Astrocyte of the hippocampus (primary cell): ENCODE results near the gene TSPAN7.

Experiments used
- DNase-seq: peaks from one replicate; pipeline ENCODE4 v3.0.0; 2011; ENCODE audit warnings: low read depth, low spot score

The TSPAN7 gene

DNA sequence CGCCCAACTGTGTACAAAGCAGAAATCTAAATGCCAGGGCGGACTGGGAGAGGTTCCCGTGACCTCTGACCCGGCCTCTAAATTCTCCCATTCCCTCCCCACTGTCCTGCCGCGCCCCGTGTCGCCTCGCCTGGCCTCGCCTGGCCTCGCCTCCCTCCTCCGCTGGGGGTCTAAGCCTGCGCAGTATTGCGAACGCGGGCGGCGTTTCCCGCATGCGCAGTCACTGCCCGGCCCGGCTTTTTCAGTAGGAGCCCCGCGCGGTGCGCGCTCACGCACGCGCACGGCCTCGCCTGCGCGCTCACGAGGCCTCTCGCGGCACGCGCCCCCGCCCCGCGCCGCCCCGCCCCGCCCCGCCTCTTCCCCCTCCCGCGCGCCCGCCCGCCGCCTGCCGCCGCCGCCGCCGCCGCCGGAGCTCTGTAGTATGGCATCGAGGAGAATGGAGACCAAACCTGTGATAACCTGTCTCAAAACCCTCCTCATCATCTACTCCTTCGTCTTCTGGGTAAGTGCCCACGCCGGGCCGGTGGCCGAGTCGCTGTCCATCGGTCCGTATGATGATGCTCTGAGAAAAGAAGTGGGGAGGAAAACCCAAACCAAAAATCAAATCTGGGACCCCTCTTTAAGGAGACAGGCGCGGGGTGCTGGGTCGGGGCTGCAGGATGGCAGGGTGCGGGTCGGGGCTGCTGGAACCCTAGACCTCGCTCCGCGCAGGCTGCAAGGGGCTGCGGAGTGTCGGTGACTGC is at the start of gene TSPAN7:
TSPAN7 (plus strand) TSS at position 417 of the 743 bp plus-strand sequence; CDS start at position 422, 5 bp downstream.
- peak; percentile 86 for DNase-seq

- DNase-seq = no peak
These were observed 48.1 kb upstream of the TSPAN7 start for GRCh38 chrX:38513112-38513742.

DNA sequence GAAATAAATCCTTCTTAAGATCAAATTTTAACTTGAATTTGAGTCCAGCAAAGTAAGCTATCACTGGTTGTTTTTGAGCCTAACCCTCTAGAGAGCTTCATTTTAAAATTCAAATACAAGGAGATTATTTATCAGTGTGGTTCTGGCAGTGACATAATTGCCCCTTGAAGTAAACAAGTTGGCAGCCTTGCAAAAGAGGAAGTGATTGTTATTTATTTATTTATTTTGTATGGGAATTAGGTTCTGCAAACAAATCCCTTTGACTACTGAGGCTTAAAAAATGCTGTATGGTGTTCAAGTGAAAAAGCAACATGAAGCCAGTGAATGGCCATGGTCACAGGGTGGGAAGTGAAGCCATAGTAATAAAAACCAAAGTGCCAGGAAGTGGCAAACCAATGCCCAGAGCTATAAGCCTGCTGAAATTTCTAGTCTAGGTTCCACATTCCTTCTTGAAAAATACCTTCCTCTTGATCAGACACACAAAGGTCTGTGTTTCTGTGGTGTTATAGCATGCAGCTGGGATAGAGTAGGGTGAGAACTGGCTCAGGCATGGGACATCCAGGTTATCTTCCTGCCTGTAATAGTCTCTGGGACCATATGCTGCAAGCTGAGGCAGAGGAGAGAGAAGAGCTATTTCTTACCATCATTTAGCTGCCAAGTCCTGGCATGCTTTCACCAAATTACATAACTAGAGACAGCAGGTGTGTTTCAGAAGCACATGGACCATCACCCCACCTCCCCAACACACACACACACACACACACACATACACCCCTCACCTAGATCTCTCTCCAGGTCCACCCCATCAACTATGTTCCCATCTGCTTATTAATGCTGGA is 47.1 kb upstream of the TSPAN7 start:
- DNase-seq = no peak

- DNase-seq = no peak
These were observed 46.1 kb upstream of the TSPAN7 start for GRCh38 chrX:38515291-38515690.

- DNase-seq = no peak
These were observed 45.1 kb upstream of the TSPAN7 start for GRCh38 chrX:38516196-38516774.

DNA sequence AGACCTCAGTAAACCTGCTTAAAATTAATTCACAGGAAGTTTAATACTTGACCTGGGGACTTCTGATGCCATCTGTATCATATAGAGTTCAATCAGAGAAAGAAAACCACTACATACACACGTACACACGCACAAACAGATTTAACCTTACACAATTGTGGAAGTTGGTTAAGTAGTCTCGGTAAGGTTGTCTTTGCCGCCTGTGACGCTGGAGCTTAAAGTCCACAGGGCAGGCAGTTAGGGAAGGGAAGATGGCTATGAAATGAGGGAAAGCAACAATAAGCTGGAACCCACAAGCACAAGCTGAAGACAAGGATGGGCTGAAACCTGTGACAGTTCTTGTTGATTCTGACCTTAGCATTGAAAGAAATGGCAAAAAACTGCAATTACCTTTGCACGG is 41.7 kb upstream of the TSPAN7 start:
- DNase-seq = no peak

DNA sequence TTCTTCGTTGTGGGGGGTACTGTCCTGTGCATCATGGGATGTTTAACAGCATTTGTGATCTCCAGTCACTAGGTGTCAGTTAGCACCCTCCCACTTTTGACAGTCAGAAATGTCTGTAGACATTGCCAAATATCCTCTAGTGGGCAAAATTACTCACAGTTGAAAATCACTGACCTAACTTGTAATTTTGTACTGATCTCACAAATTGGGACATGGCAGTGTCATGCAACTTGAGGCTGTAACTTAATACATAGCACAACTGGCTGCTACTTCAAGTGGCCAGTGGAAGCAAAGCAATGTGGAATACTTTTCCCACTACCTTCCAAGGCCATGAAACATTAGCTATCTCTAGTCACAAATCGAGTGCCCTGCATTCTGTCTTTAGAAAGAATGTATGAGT is 23.2 kb upstream of the TSPAN7 start:
- no peak for DNase-seq

DNA sequence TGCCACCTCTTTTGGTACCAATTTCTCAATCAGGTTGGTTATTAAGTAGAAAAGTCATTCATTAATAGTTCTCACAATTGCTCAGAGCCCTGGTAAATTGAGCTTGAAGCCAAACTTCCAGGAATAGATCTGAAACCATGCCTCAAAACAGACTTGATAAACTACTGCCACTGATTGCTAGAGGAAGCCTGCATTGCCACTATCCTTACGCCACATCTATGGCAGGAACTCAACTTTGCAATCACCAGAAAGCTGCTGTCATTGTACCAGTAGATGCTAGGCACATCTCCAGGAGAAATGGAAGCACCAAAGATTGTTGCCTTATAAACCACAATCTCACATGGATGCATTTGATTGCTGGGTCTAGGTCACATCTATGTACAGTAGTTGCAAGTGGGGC is 21.6 kb upstream of the TSPAN7 start:
- DNase-seq = no peak

DNA sequence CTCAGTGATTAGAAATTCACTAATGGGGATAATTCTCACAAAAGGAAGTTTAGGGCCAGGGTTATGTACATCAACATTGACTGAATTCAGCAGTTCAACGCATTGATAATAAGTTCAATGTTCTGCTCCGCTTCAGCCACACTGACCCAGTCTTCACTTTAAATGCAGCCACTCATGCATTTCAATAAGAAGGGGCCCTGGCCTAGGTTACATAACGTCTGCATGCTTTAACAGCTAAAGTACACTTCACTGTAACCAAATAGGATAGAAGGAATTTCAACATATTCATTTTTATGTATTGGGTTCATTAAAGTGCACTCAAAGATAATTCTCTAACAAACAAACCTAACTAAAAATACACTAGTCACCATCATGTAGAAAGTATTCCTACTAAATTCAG is 12.8 kb upstream of the TSPAN7 start:
- DNase-seq = no peak

- peak; percentile 51 for DNase-seq
These were observed 8.6 kb upstream of the TSPAN7 start for GRCh38 chrX:38552721-38553120.

- DNase-seq = no peak
These were observed 2.7 kb upstream of the TSPAN7 start for GRCh38 chrX:38558686-38559085.

- DNase-seq = no peak
These were observed 591 bp upstream of the TSPAN7 start for GRCh38 chrX:38560776-38561125.

DNA sequence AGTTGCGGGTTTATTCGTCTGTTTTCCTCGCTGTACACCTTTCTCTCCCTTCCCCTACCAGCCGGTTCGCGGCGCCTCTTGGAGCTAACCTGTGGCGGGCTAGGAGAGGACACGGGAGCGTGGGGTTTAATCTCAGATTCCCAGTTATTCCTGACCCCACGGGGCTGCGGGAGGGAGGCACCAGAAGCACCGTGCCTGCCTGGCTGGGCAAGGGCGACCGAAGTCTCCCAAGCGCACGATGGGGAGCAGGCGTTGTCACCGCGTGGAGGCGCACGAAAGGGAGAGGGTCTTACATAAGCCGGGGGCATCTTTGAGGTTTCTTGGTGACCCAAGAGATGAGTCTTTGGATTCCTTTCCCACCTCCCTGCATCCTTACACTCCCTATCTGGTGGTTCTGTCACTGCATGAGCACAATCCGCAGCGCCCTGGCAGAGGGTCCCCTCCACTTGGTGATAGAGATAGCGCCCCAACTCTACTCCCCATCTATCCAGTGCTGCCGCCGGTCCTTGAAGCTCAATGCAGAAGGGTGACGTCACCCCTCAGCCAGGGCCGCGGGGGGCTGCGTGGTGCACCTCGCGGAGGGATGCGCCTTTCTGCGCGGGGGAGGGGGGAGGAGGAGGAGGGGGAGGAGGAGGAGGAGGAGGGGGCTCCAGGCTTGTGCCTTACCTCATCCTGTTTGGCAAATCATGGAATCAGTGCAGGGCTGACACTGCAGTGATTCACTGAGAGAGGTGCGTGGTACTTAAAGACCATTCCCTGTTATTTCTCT is 793 bp downstream of the TSPAN7 start:
- peak; percentile 11 for DNase-seq

- DNase-seq = peak; percentile 1
These were observed 1.7 kb downstream of the TSPAN7 start for GRCh38 chrX:38563030-38563429.

GRCh38 chrX:38570396-38570795 is 9.1 kb downstream of the TSPAN7 start:
- no peak for DNase-seq

- DNase-seq = no peak
These were observed 9.7 kb downstream of the TSPAN7 start for GRCh38 chrX:38571058-38571457.

GRCh38 chrX:38574858-38575257 is 13.5 kb downstream of the TSPAN7 start:
- DNase-seq = no peak

DNA sequence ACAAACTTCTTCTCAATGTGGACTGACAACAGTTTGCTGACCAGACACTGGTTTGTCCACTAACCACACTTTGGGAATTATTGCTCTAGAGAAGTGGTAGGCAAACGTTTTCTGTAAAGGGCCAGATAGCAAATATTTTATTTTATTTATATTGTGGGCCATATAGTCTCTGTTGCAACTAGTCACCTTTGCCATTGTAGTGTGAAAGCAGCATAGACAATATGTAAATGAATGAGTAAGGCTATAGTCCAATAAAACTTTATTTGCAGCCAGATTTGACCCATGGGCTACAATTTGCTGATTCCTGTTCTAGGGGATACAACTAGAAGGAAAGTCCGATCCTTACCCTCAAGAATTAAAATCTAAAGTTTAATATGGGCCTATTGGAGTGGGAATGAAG is 14.5 kb downstream of the TSPAN7 start:
- no peak for DNase-seq

GRCh38 chrX:38577738-38578137 is 16.4 kb downstream of the TSPAN7 start:
- no peak for DNase-seq

DNA sequence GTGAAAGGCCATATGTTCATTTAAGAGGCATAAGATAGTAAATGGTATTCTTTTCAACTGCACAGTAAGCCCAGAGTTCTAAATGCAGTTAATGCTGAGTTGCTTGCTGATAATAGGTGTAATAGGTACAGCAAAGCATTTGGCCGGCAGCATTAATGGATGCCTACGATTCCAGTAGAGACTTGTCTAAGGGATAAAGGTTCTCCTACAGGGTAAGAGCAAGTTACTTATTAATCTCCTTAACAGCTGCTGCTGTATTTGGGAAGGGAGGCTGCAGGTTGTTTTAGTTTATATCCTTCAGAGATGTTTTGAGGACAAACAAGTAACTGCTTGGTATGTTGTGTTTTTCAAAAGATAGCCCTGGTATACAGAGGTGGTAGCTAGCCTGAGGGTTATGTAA is 16.8 kb downstream of the TSPAN7 start:
- no peak for DNase-seq

DNA sequence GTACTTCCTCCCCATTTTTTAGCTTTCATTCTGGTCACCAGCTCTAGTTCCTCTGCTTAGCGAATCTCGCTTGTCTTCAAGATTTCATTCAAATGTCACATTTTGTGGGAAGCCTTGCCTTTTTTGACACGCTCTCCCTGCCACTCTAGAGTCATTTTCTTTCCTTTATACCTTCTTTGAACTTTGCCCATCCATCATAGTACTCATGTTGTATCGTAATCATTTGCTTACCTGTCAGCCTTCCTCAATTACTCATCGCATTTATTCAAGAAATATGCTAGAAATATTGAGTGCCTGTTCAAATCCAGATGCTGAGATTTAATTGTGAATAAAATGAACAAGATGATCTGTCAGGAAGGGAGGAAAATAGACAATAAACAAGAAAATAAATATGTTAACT is 21.8 kb downstream of the TSPAN7 start:
- no peak for DNase-seq

DNA sequence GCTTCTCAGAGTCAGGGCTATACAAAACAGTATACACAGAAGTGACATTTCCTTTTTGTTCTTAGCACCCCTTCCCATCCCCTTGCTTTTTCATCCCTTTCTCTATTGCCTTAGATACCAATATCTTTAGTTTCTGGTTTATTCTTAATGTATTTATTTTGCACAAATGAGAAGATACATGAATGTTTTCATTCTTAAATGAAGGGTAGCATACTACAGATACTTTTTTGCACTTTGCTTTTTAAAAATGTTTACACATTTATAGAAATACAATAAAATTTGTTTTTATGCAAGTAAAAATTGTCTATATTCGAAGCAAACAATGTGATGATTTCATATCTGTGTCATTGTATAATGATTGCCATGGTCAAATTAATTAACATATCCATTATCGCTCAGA is 33.1 kb downstream of the TSPAN7 start:
- no peak for DNase-seq
